CD14-positive monocyte (primary cell): ENCODE data around the gene SLC22A5. TPM values are rescaled to one million over a fixed set of nuclear protein-coding genes. Genes with fewer than 3 reads are reported as not detected.
A peak's percentile ranks its signal among the peaks of the same experiment; 100 is the strongest.

Experiments
- DNase-seq, 3 donors: peaks; one replicate each; pipeline ENCODE4 v3.0.0-alpha.2; 2011 to 2022
- H2AFZ ChIP-seq: 2 replicates; pipeline ENCODE4 v1.6.0; 2012; ENCODE audit warnings: mild to moderate bottlenecking, low read depth, low read length, inconsistent platforms; ENCODE audit not compliant: insufficient read depth, poor library complexity, severe bottlenecking
- H3K27ac ChIP-seq, 2 donors: 1 replicate in 1 of 2; 2 replicates in 1 of 2; pipeline ENCODE4 v1.5.1; 2012 to 2013; ENCODE audit warnings: low read length in 2 of 2, control low read depth in 1 of 2, inconsistent platforms in 1 of 2, low read depth in 1 of 2, mild to moderate bottlenecking in 1 of 2
- H3K27me3 ChIP-seq, 2 donors: one replicate each; pipeline versions ENCODE4 v1.6.0 to v1.6.1; 2011 to 2013; ENCODE audit warnings: low read length in 2 of 2; ENCODE audit not compliant: control insufficient read depth in 2 of 2, insufficient read depth in 2 of 2
- H3K36me3 ChIP-seq, 2 donors: replicated peaks in 1 of 2; 1 replicate in 1 of 2; 2 replicates in 1 of 2; pipeline versions ENCODE4 v1.5.1 to v1.6.1; 2012 to 2013; ENCODE audit warnings: low read length in 2 of 2, control low read depth in 1 of 2, inconsistent platforms in 1 of 2, mild to moderate bottlenecking in 1 of 2; ENCODE audit not compliant: insufficient read depth in 2 of 2, control insufficient read depth in 1 of 2
- H3K4me1 ChIP-seq, 2 donors: 1 replicate in 1 of 2; 2 replicates in 1 of 2; pipeline versions ENCODE4 v1.5.1 to v1.6.1; 2012 to 2013; ENCODE audit warnings: low read length in 2 of 2, control low read depth in 1 of 2, inconsistent platforms in 1 of 2, mild to moderate bottlenecking in 1 of 2, moderate library complexity in 1 of 2; ENCODE audit not compliant: insufficient read depth in 2 of 2, control insufficient read depth in 1 of 2
- H3K4me2 ChIP-seq: replicated peaks from 2 replicates; pipeline ENCODE3; 2012; ENCODE audit warnings: low read length, moderate library complexity, mild to moderate bottlenecking; ENCODE audit not compliant: poor library complexity, severe bottlenecking; ENCODE audit errors: extremely low read depth
- H3K4me3 ChIP-seq, 3 experiments: fragments of 200-600 bp in 1 of 3; sonication (generic) in 1 of 3; replicated peaks in 1 of 3; 1 replicate in 2 of 3; 2 replicates in 1 of 3; pipeline ENCODE4 v1.5.1; 2011 to 2013; ENCODE audit warnings: low read length in 3 of 3, mild to moderate bottlenecking in 3 of 3, control low read depth in 2 of 3, low read depth in 2 of 3, inconsistent platforms in 1 of 3, moderate library complexity in 1 of 3
- H3K79me2 ChIP-seq: 2 replicates; pipeline ENCODE4 v1.6.0; 2012; ENCODE audit warnings: mild to moderate bottlenecking, control low read depth, inconsistent platforms, low read length, moderate library complexity; ENCODE audit not compliant: insufficient read depth
- H3K9ac ChIP-seq: 2 replicates; pipeline ENCODE4 v1.6.0; 2017; ENCODE audit warnings: low read length, mild to moderate bottlenecking; ENCODE audit not compliant: insufficient read depth, poor library complexity, severe bottlenecking
- H3K9me3 ChIP-seq, 2 donors: replicated peaks in 1 of 2; 1 replicate in 1 of 2; 2 replicates in 1 of 2; pipeline versions ENCODE4 v1.5.1 to v1.6.1; 2012 to 2013; ENCODE audit warnings: low read length in 2 of 2, control low read depth in 1 of 2; ENCODE audit not compliant: control insufficient read depth in 1 of 2, insufficient read depth in 1 of 2
- H4K20me1 ChIP-seq: 2 replicates; pipeline ENCODE4 v1.6.0; 2012; ENCODE audit warnings: mild to moderate bottlenecking, low read length, control low read depth, moderate library complexity; ENCODE audit not compliant: insufficient read depth
- H3K27ac Mint-ChIP-seq, 7 donors: one replicate each; pipeline ENCODE4 v1.8.0; 2020; ENCODE audit warnings: mild to moderate bottlenecking in 7 of 7, mixed read lengths in 7 of 7, moderate library complexity in 6 of 7, inconsistent platforms in 2 of 7
- H3K27me3 Mint-ChIP-seq, 3 donors: one replicate each; pipeline ENCODE4 v1.8.0; 2021 to 2022; ENCODE audit warnings: low read depth in 3 of 3, mild to moderate bottlenecking in 3 of 3, mixed read lengths in 3 of 3, moderate library complexity in 3 of 3, inconsistent platforms in 1 of 3
- H3K36me3 Mint-ChIP-seq, 2 donors: one replicate each; pipeline ENCODE4 v1.8.0; 2020; ENCODE audit warnings: mixed read lengths in 2 of 2, inconsistent platforms in 1 of 2, mild to moderate bottlenecking in 1 of 2
- H3K4me1 Mint-ChIP-seq: one replicate; pipeline ENCODE4 v1.8.0; 2020; ENCODE audit warnings: mild to moderate bottlenecking, mixed read lengths
- H3K4me3 Mint-ChIP-seq, 2 donors: one replicate each; pipeline ENCODE4 v1.8.0; 2020; ENCODE audit warnings: mild to moderate bottlenecking in 2 of 2, mixed read lengths in 2 of 2, moderate library complexity in 1 of 2
- H3K9me3 Mint-ChIP-seq, 7 donors: one replicate each; pipeline ENCODE4 v1.8.0; 2020 to 2022; ENCODE audit warnings: mixed read lengths in 7 of 7, mild to moderate bottlenecking in 6 of 7, moderate library complexity in 6 of 7, inconsistent platforms in 2 of 7
- CTCF ChIP-seq: fragments of 200-600 bp; IDR thresholded peaks from one replicate; pipeline ENCODE4 v1.8.0; 2022; ENCODE audit warnings: antibody characterized with exemption, mild to moderate bottlenecking
- WGBS: methylation state at CpG from one replicate; pipeline ENCODE4 v1.1.5; 2013; ENCODE audit warnings: missing lambda C conversion rate; ENCODE audit not compliant: insufficient coverage; 5-methylcytosine and 5-hydroxymethylcytosine counted together
- intact Hi-C, 2 donors: fragments of 100-400 bp; cut with micrococcal nuclease; formaldehyde crosslinking; loops; one replicate each; pipeline versions ENCODE4 v1.15.0 to v1.15.1; 2023
- polyA plus RNA-seq, 3 donors: library from polyadenylated mRNA; depleted of rRNA in 1 of 3; unstranded in 2 of 3; stranded (reverse) in 1 of 3; fragments of 300-500 nt in 2 of 3; fragments of >200 nt in 1 of 3; fragmentation: Illumina TruSeq in 2 of 3; gene quantifications; 1 replicate in 2 of 3; 2 replicates in 1 of 3; pipeline ENCODE4 v1.2.3, GENCODE V29; 2012 to 2021

SLC22A5 gene
- polyA plus RNA-seq, 3 donors, result 2.4 to 14.6 (median 3.5) TPM

DNA sequence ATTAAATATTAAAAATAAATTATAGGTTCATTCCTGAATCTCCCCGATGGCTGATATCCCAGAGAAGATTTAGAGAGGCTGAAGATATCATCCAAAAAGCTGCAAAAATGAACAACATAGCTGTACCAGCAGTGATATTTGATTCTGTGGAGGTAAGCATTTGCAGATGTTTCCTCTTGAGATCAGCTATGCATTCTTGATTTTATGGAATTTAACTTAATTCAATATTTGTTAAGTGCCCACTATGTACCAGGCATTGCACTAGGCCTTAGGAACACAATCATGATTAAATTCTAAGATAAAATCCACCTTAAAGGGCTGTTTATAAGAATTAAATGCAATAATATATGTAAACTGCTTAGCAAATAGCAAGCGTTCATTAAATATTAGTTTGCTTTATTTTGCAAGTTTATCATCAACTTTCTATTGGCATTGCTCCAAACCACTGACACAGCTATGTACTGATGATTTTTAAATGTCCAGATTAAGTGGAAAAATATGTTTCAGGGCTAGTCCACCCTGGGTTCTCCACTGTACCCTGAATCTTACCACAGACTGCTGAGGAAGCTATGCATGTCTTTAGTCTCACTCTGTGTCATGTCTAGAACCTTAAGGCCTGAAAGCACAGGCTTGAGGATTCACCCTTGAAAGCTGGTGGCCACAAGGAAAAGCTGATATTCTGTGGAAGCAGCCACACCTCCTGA, 42.1 kb upstream of the SLC22A5 start:
- Histone ChIP-seq H3K9me3 (no peaks in the 10 kb centered on the region), H3K4me2 (no peak overlapping the region), H3K4me1 (no peaks in the 10 kb centered on the region), H2AFZ (no peak overlapping the region), H3K36me3 (peaks cover 37 to 88% of the 10 kb centered on the region in 2 donors), H3K27me3 (no peaks in the 10 kb centered on the region), H4K20me1 (no peaks in the 10 kb centered on the region), H3K27ac (no peak overlapping the region), H3K9ac (no peak overlapping the region), H3K4me3 (no peak overlapping the region), H3K79me2 (no peaks in the 10 kb centered on the region)
- H3K9me3 Mint-ChIP-seq, result no peaks in the 10 kb centered on the region
- H3K27me3 Mint-ChIP-seq, result peaks cover 0 to 2% (median 0%) of the 10 kb centered on the region in 3 donors
- H3K4me1 Mint-ChIP-seq, result no peaks in the 10 kb centered on the region
- H3K27ac Mint-ChIP-seq, result peak overlapping the region in 1 of 7 donors; percentile 37
- DNase-seq, result no peak
- no peak for TF ChIP-seq CTCF
- intact Hi-C loops, result loop anchor here in 1 of 2 donors (10.0 kb wide), 1 partner anchor 53 kb away; no protein-coding TSS in a partner anchor
- H3K36me3 Mint-ChIP-seq, result peaks cover 54 to 70% of the 10 kb centered on the region in 2 donors
- H3K4me3 Mint-ChIP-seq, result no peak overlapping the region
- WGBS, result no CpG with 5 or more reads among the region's 2 CpGs

DNA sequence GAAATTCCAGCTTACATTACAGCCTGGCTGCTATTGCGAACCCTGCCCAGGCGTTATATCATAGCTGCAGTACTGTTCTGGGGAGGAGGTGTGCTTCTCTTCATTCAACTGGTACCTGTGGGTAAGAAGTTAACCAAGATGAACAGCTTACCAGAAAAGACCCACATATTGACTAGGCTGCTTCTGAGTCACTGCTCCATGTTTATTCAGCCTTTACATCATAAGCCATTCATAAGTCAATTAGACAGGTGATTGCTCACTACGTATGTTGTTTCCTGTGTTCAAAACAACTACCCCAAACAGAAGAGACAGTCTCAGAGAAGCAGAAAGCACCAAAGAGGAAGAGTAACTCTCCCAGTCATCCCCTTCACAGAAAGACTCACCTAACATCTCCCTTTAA, 34.7 kb upstream of the SLC22A5 start:
- no peak overlapping the region for H3K27ac ChIP-seq
- H3K9me3 ChIP-seq, result no peaks in the 10 kb centered on the region
- H3K27me3 ChIP-seq, result no peaks in the 10 kb centered on the region
- H3K36me3 Mint-ChIP-seq, result peaks cover 63 to 81% of the 10 kb centered on the region in 2 donors
- no peaks in the 10 kb centered on the region for H3K79me2 ChIP-seq
- no peaks in the 10 kb centered on the region for H3K9me3 Mint-ChIP-seq
- intact Hi-C loops, result no loop called here
- H4K20me1 ChIP-seq, result no peaks in the 10 kb centered on the region
- 50% methylated on average over 1 of the region's 3 CpGs for WGBS
- H3K27ac Mint-ChIP-seq, result peak overlapping the region in 2 of 7 donors; percentile 47 to 84
- no peak overlapping the region for H3K4me3 Mint-ChIP-seq
- peaks cover 70 to 85% of the 10 kb centered on the region in 2 donors for H3K36me3 ChIP-seq
- H3K4me1 ChIP-seq, result no peaks in the 10 kb centered on the region
- no peak for TF ChIP-seq CTCF
- H3K4me3 ChIP-seq, result no peak overlapping the region
- H3K9ac ChIP-seq, result no peak overlapping the region
- no peak overlapping the region for H3K4me2 ChIP-seq
- H3K4me1 Mint-ChIP-seq, result no peaks in the 10 kb centered on the region
- DNase-seq, result no peak
- peaks cover 0 to 2% (median 1%) of the 10 kb centered on the region in 3 donors for H3K27me3 Mint-ChIP-seq
- no peak overlapping the region for H2AFZ ChIP-seq
